Brain microvascular endothelial cell (primary cell): Measurements from ENCODE around the gene OR6K2.
"Not testable (repeated sequence)": the region's sequence is repeated elsewhere in the genome, so short reads cannot be mapped to it uniquely, and the experiment has no call there.

ENCODE experiments used
- DNase-seq: peaks from one replicate; pipeline ENCODE4 v3.0.0-alpha.2; 2020
- H3K27ac ChIP-seq: fragments of 250-450 bp; sonication (Bioruptor Pico); 2 replicates; pipeline ENCODE4 v1.5.1; 2020; ENCODE audit warnings: mild to moderate bottlenecking, moderate library complexity
- H3K27me3 ChIP-seq: fragments of 250-450 bp; sonication (Bioruptor Pico); replicated peaks from 2 replicates; pipeline ENCODE4 v1.5.1; 2020; ENCODE audit warnings: mild to moderate bottlenecking
- H3K36me3 ChIP-seq: fragments of 250-450 bp; sonication (Bioruptor Pico); replicated peaks from 2 replicates; pipeline ENCODE4 v1.5.1; 2020; ENCODE audit warnings: mild to moderate bottlenecking
- H3K4me3 ChIP-seq: 2 replicates; pipeline ENCODE4 v1.5.1; 2011; ENCODE audit warnings: low read depth, mild to moderate bottlenecking, control low read depth, low read length, moderate library complexity
- CTCF ChIP-seq: IDR thresholded peaks from 2 replicates; pipeline ENCODE4 v1.5.1; 2011; ENCODE audit warnings: low read depth, mild to moderate bottlenecking, moderate library complexity, low read length, control low read depth, inconsistent platforms; ENCODE audit errors: missing control alignments
- in situ Hi-C: cut with HindIII; loops from 2 replicates; pipeline ENCODE4 v1.10.0; 2017; ENCODE audit warnings: low sequenced_read_pairs, low pct_ligation_motif_present

Gene OR6K2

GRCh38 chr1:158689875-158690274 lies 10.6 kb downstream of the OR6K2 start:
- TF ChIP-seq CTCF: no peak
- Histone ChIP-seq H3K27ac (no peak overlapping the region), H3K27me3 (no peaks in the 10 kb centered on the region), H3K4me3 (no peak overlapping the region), H3K36me3 (no peaks in the 10 kb centered on the region)
- in situ Hi-C loops: no loop called here
- DNase-seq: no peak

GRCh38 chr1:158689110-158689509 lies 11.3 kb downstream of the OR6K2 start:
- no peak for TF ChIP-seq CTCF
- in situ Hi-C loops: no loop called here

GRCh38 chr1:158688343-158688742 lies 12.1 kb downstream of the OR6K2 start:
- H3K27me3 ChIP-seq, H3K27ac ChIP-seq, H3K4me3 ChIP-seq, H3K36me3 ChIP-seq, DNase-seq, in situ Hi-C loops: not testable (repeated sequence)

More at GRCh38 chr1:158689110-158689509, 11.3 kb downstream of the OR6K2 start:
- no peaks in the 10 kb centered on the region for H3K36me3 ChIP-seq
- H3K27me3 ChIP-seq: no peaks in the 10 kb centered on the region
- no peak for DNase-seq
- no peak overlapping the region for H3K4me3 ChIP-seq
- H3K27ac ChIP-seq: no peak overlapping the region

- DNase-seq: no peak
- no peaks in the 10 kb centered on the region for H3K27me3 ChIP-seq
- H3K36me3 ChIP-seq: no peaks in the 10 kb centered on the region
- H3K4me3 ChIP-seq: no peak overlapping the region
- in situ Hi-C loops: no loop called here
- TF ChIP-seq CTCF: no peak
- no peak overlapping the region for H3K27ac ChIP-seq
Measured at GRCh38 chr1:158687037-158687436, 13.4 kb downstream of the OR6K2 start.

- TF ChIP-seq CTCF: no peak
- no peak for DNase-seq
- no peak within 1 kb of the TSS for H3K4me3 ChIP-seq
- in situ Hi-C loops: no loop called here
- H3K36me3 ChIP-seq: no peaks in the 10 kb centered on the region
- H3K27ac ChIP-seq: no peak within 1 kb of the TSS
- no peaks in the 10 kb centered on the region for H3K27me3 ChIP-seq
Measured at GRCh38 chr1:158686111-158687009, 14.1 kb downstream of the OR6K2 start, which contains the start of gene SPTA1. SPTA1 (minus strand) TSS chr1:158686715; CDS start chr1:158686517, 198 bp downstream.

- no peak for DNase-seq
- in situ Hi-C loops: no loop called here
- Histone ChIP-seq H3K27ac (no peak overlapping the region), H3K27me3 (no peaks in the 10 kb centered on the region), H3K36me3 (no peaks in the 10 kb centered on the region), H3K4me3 (no peak overlapping the region)
- no peak for TF ChIP-seq CTCF
Measured at GRCh38 chr1:158685085-158685484, 15.4 kb downstream of the OR6K2 start.
